Right lung (tissue), 10 donors: ENCODE measurements around the gene C11orf91. TPM values are rescaled to one million over a fixed set of nuclear protein-coding genes. Genes with fewer than 3 reads are reported as not detected.
"Not testable (repeated sequence)": the region's sequence is repeated elsewhere in the genome, so short reads cannot be mapped to it uniquely, and the experiment has no call there.

ENCODE experiments used
- DNase-seq, 2 donors: peaks; one replicate each; pipeline ENCODE4 v3.0.0-alpha.2; 2013
- long read RNA-seq, 8 donors: transcript quantifications; one replicate each; lab custom pipeline, GENCODE V29; 2026
- polyA plus RNA-seq, 5 donors: library from polyadenylated mRNA; unstranded; fragments of 120-200 nt; gene quantifications; one replicate each; pipeline versions ENCODE4 v1.2.1 to v1.2.3, GENCODE V29; 2013; ENCODE audit warnings: inconsistent platforms in 1 of 5, low replicate concordance in 1 of 5; ENCODE audit not compliant: insufficient read length in 5 of 5, insufficient read depth in 1 of 5

Gene C11orf91, protein sequence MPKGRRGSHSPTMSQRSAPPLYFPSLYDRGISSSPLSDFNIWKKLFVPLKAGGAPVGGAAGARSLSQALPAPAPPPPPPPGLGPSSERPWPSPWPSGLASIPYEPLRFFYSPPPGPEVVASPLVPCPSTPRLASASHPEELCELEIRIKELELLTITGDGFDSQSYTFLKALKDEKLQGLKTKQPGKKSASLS
- polyA plus RNA-seq, result not detected
- long read RNA-seq, donor 1, result 0 reads
- long read RNA-seq, donor 2, result 0 reads
- long read RNA-seq, donor 3, partial matches to known transcripts, result 0 of 1 reads
- long read RNA-seq, donor 3, other reads (novel, unspliced or antisense), result 0 of 1 reads
- long read RNA-seq, donor 4, result 0 reads
- long read RNA-seq, donor 5, result 0 reads
- long read RNA-seq, donor 6, result 0 reads
- long read RNA-seq, donor 7, result 0 reads
- long read RNA-seq, donor 8, result 0 reads

DNA sequence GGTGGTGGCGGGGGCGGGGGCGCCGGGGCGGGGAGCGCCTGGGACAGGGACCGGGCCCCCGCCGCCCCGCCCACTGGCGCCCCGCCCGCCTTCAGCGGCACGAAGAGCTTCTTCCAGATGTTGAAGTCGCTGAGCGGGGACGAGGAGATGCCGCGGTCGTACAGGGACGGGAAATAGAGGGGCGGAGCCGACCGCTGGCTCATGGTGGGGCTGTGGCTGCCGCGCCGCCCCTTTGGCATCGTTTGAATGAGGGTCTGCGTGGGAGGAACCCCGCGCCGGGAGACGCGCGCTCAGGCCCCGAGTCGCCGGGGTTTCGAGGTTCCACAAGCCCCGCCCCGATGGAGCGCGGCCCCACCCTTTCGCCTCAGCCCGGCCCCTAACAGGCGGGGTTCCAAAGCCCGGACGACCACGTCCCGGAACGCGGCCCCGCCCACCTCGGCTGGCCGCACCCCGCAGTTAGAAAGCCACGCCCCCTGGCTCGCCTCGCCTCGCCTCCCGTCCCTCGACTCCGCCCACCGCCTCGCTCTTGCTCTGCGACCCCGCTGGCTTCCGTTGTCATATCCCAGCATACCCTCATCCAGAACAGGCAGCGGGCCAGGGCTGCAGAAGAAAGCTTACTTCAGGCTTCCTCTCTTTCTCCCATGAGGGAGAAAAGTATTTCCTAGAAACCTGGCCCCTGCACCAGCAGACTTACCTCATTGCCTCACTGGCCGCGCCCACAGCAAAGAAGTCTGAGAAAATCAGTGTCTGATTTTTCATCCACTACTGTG is at the start of gene C11orf91:
Gene C11orf91, minus strand, starts transcription at position 325 of the 770 bp plus-strand sequence. Its CDS starts 86 bp downstream, at position 239.
- peak; percentile 98 to 99 for DNase-seq

DNA sequence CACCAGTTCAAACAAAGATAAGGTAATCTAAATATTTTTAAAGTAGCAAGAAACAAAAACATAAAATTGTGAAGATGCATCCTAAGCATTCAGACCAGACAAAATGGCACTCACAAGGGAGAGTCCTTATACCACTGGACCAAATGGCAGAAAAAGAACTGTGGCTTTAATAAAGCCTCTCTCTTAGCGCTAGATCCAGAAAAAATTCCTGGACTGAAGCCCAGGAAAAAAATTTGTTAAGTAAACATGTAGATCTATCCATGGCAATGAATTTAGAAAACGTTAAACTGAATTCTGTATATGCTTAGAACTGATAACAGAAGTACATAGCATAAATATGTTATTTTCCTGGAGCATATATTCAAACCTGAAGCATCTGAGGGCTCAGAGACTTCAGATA is 47.4 kb upstream of the C11orf91 start:
- DNase-seq, result peak; percentile 74 to 77

GRCh38 chr11:33743291-33743690 is 42.7 kb upstream of the C11orf91 start:
- DNase-seq, result no peak

DNA sequence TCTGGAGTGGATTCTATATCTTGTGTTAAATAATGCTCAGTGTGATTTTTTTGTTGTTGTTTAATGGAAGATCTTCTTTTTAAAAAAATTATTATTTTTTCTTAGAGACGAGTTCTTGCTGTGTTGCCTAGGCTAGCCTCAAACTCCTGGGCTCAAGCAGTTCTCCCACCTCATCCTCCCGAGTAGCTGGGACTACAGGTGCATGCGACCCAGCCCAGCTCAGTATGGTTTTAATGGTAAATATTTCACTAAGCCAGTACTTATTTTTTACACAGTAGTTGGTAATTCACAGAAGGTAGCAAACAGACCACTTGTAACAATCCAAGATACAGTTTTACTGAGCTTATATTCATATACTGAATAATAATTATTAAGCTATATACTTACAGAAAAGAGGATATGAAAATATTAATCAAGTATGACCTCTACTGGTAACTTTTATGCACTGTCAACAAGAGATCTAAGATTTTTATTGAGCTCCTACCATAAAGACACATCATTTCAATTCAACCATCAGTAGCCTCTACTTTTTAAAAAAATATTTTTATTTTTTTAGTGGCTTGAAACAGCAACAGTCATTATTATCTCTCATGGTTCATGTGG is 41.7 kb upstream of the C11orf91 start:
- DNase-seq, result no peak

GRCh38 chr11:33741806-33742205 is 41.2 kb upstream of the C11orf91 start:
- DNase-seq, result no peak

- no peak for DNase-seq
These were observed 36.8 kb upstream of the C11orf91 start for GRCh38 chr11:33737362-33737821.

- DNase-seq, result peak; percentile 90 to 92
These were observed 35.7 kb upstream of the C11orf91 start, which contains the start of gene CD59 for GRCh38 chr11:33736148-33736812. TSS of gene CD59 (minus strand) at chr11:33736423. CDS start at chr11:33722445, 13,978 bp downstream.

DNA sequence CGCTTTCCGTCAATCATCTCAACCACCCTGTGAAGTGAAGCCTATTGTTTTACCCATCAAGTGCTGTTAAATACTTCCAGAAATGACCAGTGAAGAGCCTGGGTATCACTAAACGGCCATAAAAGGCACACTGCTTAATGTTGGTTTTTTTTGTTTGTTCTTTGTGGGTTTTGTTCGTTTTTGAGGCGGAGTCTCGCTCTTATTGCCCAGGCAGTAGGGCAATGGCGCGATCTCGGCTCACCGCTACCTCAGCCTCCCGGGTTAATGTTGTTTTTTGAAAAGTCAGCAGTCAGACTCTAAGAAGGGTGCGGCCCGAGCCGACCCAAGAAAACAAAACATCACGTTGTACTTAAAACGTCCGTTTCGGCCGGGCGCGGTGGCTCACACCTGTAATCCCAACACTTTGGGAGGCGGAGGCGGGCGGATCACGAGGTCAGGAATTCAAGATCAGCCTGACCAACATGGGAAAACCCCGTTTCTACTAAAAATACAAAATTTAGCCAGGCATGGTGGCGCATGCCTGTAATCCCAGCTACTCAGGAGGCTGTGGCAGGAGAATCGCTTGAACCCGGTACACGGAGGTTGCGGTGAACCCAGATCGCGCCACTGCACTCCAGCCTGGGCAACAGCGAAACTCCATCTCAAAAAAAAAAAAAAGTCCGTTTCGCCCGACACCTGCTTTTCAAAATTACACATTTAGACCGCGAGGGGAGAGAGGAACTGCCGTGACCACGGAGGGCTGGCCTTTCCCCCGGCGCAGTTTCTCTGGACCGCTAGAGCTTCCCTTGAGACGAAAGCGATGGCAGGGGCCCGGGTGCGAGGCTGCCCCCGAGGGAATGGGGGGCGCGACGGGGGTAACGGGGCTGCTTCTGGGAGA is 34.9 kb upstream of the C11orf91 start:
- no peak for DNase-seq

DNA sequence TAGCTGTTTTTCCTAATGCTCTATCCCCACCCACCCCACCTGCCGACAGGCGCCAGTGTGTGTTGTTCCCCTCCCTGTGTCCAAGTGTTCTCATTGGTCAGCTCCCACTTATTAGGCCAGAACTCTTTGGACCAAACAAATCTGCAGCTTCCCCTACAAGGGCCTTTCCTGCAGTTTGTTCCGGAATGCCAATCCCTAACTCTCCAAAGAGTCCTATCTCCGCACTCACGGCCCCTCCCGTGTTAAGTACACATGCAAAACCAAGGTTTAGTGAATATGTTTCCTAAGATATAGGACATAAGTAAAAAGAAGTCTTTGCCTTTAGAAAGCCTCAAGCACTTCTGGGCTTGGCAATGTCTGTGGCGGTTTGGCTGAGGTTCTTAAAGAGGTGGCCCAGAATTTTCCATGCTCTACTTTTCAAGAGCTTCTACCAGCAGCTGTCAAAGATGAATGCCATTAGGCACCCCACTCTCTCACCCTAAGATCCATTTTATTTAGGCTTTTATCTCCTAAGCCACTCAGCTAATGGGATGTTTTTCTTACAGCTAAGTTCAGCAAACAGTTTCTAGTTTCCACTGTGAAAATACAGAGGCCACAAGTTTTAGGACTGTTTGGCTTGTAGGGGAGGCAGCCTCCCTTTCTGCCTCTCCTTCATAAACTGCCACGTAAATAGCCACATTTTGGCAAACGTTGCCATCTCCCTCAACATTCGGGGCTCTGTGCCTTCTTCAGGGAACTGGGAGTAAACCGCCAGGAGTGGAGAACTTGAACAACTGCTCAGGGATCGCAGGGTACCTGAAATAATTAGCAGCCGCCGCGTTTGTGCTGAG is 34.0 kb upstream of the C11orf91 start:
- peak in 1 of 2 donors; percentile 47 for DNase-seq

DNA sequence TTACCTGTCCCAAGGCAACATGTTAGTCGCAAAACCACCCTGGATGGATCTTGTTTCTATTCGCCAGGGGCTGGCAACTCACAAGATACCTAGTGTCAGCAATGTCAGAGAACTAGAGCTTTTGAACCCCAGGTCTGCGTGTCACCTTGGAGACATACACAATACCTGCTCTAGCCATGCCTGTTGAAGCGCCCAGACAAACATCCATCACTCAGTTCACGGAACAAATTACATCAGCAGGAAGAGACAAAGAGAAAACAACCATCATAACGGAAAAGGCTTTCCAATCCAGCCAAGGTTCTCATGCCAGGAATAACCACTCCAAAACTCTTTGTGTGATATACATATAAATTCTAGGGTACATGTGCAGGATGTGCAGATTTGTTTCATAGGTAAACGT is 33.4 kb upstream of the C11orf91 start:
- DNase-seq, result no peak

DNA sequence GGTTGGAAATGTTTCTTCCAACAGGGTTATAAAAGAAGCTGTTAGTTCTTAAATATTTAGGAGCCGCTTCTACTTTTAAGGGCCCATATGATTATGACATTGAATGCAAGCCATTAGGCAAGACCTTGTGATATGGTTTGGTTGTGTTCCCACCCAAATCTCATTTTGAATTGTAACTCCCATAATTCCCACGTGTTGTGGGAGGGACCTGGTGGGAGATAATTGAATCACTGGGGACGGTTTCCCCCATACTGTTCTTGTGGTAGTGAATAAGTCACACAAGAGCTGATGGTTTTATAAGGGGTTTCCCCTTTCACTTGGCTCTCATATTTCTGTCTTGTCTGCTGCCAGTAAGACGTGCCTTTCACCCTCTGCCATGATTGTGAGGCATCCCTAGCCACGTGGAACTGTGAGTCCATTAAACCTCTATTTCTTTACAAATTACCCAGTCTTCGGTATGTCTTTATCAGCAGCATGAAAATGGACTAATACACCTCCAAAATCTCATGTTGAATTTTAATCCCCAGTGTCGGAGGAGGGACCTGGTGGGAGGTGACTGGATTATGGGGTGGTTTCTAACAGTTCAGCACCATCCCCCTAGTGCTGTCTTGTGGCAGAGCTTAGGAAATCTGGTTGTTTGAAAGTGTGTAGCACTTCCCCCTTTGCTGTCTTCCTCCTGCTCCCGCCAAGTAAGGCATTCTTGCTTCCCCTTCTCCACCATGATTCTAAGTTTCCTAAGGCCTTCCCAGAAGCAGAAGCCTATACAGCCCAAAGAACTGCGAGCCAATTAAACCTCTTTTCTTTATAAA is 31.3 kb upstream of the C11orf91 start:
- no peak for DNase-seq

GRCh38 chr11:33730716-33731115 is 30.1 kb upstream of the C11orf91 start:
- no peak for DNase-seq

DNA sequence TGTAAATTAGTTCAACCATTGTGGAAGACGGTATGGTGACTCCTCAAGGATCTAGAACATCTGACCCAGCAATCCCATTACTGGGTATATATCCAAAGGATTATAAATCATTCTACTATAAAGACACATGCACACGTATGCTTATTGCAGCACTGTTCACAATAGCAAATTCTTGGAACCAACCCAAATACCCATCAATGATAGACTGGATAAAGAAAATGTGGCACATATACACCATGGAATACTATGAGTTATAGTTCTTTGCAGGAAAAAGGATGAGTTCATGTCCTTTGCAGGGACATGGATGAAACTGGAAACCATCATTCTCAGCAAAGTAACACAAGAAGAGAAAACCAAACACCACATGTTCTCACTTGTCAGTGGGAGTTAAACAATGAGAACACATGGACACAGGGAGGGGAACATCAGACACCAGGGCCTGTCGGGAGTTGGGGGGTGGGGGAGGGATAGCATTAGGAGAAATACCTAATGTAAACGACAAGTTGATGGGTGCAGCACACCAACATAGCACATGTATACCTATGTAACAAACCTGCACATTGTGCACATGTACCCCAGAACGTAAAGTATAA is 28.5 kb upstream of the C11orf91 start:
- DNase-seq, result not testable (repeated sequence)

- not testable (repeated sequence) for DNase-seq
These were observed 26.9 kb upstream of the C11orf91 start for GRCh38 chr11:33727539-33727938.

DNA sequence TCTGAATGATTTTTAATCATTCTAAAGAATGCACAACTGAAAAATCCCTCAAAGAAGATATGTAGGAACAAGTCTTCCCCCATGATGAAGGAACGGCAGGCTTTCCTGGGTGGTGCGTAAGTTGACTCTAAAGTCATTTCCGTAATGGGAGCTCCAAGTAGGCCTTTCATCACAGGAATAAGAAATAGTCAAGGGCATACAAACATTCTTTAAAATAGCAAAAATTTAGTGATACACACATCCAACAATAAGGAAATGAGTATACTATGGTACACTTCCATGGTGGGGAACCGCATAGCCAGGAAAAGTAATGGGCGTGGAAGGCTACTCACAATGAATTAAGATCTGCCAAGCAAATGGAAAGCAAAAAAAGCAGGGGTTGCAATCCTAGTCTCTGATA is 24.9 kb upstream of the C11orf91 start:
- DNase-seq, result no peak

DNA sequence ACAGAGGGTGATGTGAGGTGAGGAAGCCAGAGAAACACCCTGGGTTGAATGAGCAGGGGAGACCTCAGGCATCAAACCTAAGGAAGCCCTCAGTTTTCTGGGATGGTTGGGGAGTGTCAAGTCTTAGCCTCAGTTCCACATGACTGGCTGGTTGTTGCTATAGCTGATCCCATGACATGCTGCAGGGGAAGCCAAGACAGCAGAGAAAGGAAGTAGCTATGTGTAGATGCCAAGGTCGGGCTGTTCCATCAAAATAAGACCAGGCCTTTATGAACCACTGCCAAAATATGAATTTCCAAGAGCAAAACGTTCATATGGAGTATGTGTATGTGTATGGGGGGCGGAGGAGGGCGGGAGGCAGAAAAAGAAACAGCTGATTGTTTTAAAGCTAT is 24.0 kb upstream of the C11orf91 start:
- peak; percentile 77 to 80 for DNase-seq

- DNase-seq, result no peak
These were observed 22.7 kb upstream of the C11orf91 start for GRCh38 chr11:33723238-33723881.
